Spleen (tissue), 11 donors: ENCODE measurements around the gene PLEKHA7. TPM values are rescaled to one million over a fixed set of nuclear protein-coding genes. Genes with fewer than 3 reads are reported as not detected.

ENCODE experiments used
- DNase-seq: peaks from one replicate; pipeline ENCODE4 v3.0.0-alpha.2; 2020
- H3K27ac ChIP-seq, 8 donors: fragments of 200-600 bp; sonication (generic) in 7 of 8; 1 replicate in 4 of 8; 2 replicates in 4 of 8; pipeline versions ENCODE4 v1.5.0 to v1.8.0; 2016 to 2021; ENCODE audit warnings: inconsistent platforms in 4 of 8, mild to moderate bottlenecking in 4 of 8, moderate library complexity in 1 of 8
- H3K27me3 ChIP-seq, 7 donors: fragments of 200-600 bp; sonication (generic) in 6 of 7; replicated peaks in 1 of 7; 1 replicate in 4 of 7; 2 replicates in 3 of 7; pipeline versions ENCODE4 v1.5.0 to v1.8.0; 2016 to 2021; ENCODE audit warnings: inconsistent platforms in 3 of 7, mild to moderate bottlenecking in 1 of 7
- H3K36me3 ChIP-seq, 6 donors: fragments of 200-600 bp; sonication (generic) in 5 of 6; 1 replicate in 4 of 6; 2 replicates in 2 of 6; pipeline versions ENCODE4 v1.5.0 to v1.8.0; 2016 to 2021; ENCODE audit warnings: inconsistent platforms in 2 of 6
- H3K4me1 ChIP-seq, 6 donors: fragments of 200-600 bp; sonication (generic) in 5 of 6; 1 replicate in 3 of 6; 2 replicates in 3 of 6; pipeline versions ENCODE4 v1.5.0 to v1.8.0; 2016 to 2021; ENCODE audit warnings: inconsistent platforms in 3 of 6
- H3K4me3 ChIP-seq, 8 donors: fragments of 200-600 bp; sonication (generic) in 7 of 8; 1 replicate in 4 of 8; 2 replicates in 4 of 8; pipeline versions ENCODE4 v1.5.0 to v1.8.0; 2016 to 2021; ENCODE audit warnings: inconsistent platforms in 4 of 8, mild to moderate bottlenecking in 4 of 8, moderate library complexity in 2 of 8
- H3K9me3 ChIP-seq, 8 donors: fragments of 200-600 bp; sonication (generic) in 7 of 8; 1 replicate in 4 of 8; 2 replicates in 4 of 8; pipeline versions ENCODE4 v1.5.0 to v1.8.0; 2016 to 2021; ENCODE audit warnings: inconsistent platforms in 4 of 8
- POLR2A ChIP-seq, 3 donors: fragments of 450-650 bp; IDR thresholded peaks; one replicate each; pipeline ENCODE4 v1.5.1; 2017; ENCODE audit warnings: antibody characterized with exemption in 3 of 3, mild to moderate bottlenecking in 1 of 3
- POLR2AphosphoS5 ChIP-seq, 3 donors: sonication (generic); formaldehyde crosslinking; IDR thresholded peaks; one replicate each; pipeline ENCODE4 v1.5.1; 2017; ENCODE audit warnings: antibody characterized with exemption in 3 of 3
- WGBS, 5 donors: extraction: QIAGEN DNeasy Blood & Tissue Kit in 3 of 5; methylation state at CpG; one replicate each; pipeline versions ENCODE4 v1.1.5 to v1.1.7; 2013 to 2018; 5-methylcytosine and 5-hydroxymethylcytosine counted together
- intact Hi-C: fragments of 100-400 bp; cut with DNase I; formaldehyde crosslinking; loops from one replicate; pipeline ENCODE4 v1.15.0; 2023; ENCODE audit warnings: low total_unique reads
- polyA plus RNA-seq, 3 donors: library from polyadenylated mRNA; stranded (reverse); fragments of 200-250 nt; gene quantifications; one replicate each; pipeline ENCODE4 v1.2.1, GENCODE V29; 2013
- total RNA-seq, 7 donors: library from RNA; depleted of rRNA in 3 of 7; stranded (reverse); fragments of >200 nt in 3 of 7; fragmentation: NEBNext Ultra II Directional in 4 of 7; extraction: Animal tissue kit (Norgen Biotek cat#: 25700) in 4 of 7; gene quantifications; one replicate each; pipeline versions ENCODE4 v1.1.0 to v1.2.1, GENCODE V29; 2016 to 2021
- TF ChIP-seq, protein P1 (sequence below), 11 experiments: fragments of 200-600 bp in 7 of 11; fragments of 450-650 bp in 4 of 11; sonication (generic) in 4 of 11; IDR thresholded peaks in 8 of 11; conservative IDR thresholded peaks in 3 of 11; 1 replicate in 7 of 11; 2 replicates in 4 of 11; pipeline versions ENCODE4 v1.4.0 to v1.8.0; 2016 to 2021; ENCODE audit warnings: antibody characterized with exemption in 11 of 11, inconsistent platforms in 4 of 11, mild to moderate bottlenecking in 1 of 11
- donor health status: healthy with polysubstance abuse.
- donor health status: DM: no; HTN: no; CAD: no; lungs with moderate emphysema.
- donor health status: DM: no; HTN: no; CAD: no.
- donor health status: Bipolar disorder and iron deficiency.
- donor health status: healthy.
- donor health status: DM: no; HTN: no; CAD: no.
- donor health status: DM: yes; HTN: yes; CAD: no.

The PLEKHA7 gene
- total and polyA plus RNA-seq, 10 donors, result 1.8 to 12.8 (median 5.8) TPM

DNA sequence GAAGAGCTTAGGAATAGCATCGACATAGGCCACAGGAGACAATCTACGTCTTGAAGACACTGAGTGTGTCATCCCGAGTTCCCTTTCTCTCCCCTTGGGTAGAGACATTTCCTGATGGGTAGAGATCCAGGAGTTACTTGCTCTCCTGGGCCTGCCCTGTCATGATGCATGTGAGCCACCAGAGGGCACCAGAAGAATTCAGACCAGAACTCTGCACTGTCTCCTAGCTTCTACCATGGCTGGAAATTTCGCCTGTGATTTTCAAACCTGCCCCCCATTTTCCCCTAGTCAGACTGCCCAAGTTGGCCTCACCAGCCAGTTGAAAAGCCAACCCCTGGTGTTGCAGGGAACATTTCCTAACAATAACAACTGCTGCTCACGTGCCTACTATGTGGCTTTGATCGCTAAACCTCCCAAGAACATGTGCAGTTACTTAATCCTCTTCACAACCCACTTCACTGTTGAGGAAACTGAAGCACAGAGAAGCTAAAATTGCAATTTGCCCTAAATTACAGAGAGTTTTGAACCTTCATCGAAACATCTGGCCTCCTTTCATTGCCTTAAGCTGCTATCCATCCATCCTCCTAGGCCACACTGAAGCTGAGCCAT is 228.6 kb downstream of the PLEKHA7 start:
- no peak for TF ChIP-seq POLR2AphosphoS5 (IDR thresholded peaks at IDR 0.05)
- TF ChIP-seq, protein P1, sequence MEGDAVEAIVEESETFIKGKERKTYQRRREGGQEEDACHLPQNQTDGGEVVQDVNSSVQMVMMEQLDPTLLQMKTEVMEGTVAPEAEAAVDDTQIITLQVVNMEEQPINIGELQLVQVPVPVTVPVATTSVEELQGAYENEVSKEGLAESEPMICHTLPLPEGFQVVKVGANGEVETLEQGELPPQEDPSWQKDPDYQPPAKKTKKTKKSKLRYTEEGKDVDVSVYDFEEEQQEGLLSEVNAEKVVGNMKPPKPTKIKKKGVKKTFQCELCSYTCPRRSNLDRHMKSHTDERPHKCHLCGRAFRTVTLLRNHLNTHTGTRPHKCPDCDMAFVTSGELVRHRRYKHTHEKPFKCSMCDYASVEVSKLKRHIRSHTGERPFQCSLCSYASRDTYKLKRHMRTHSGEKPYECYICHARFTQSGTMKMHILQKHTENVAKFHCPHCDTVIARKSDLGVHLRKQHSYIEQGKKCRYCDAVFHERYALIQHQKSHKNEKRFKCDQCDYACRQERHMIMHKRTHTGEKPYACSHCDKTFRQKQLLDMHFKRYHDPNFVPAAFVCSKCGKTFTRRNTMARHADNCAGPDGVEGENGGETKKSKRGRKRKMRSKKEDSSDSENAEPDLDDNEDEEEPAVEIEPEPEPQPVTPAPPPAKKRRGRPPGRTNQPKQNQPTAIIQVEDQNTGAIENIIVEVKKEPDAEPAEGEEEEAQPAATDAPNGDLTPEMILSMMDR (IDR thresholded peaks at IDR 0.05 in 8 of 11, conservative IDR thresholded peaks at IDR 0.05 in 3 of 11), result peak; percentile 65 to 96 (median 88)
- intact Hi-C loops, result loop anchor here (5.0 kb wide), 1 partner anchor 277 kb away; no protein-coding TSS in a partner anchor
- H3K4me3 ChIP-seq, result no peak overlapping the region
- peaks cover 0 to 41% (median 13%) of the 10 kb centered on the region in 6 donors for H3K4me1 ChIP-seq
- 35 to 60% (median 46%) methylated on average over 7 of the region's 7 CpGs for WGBS, 5 donors
- peak overlapping the region in 2 of 8 donors; percentile 15 to 29 for H3K27ac ChIP-seq
- H3K27me3 ChIP-seq, result no peaks in the 10 kb centered on the region
- no peaks in the 10 kb centered on the region for H3K9me3 ChIP-seq
- H3K36me3 ChIP-seq, result no peaks in the 10 kb centered on the region
- DNase-seq, result peak; percentile 76

DNA sequence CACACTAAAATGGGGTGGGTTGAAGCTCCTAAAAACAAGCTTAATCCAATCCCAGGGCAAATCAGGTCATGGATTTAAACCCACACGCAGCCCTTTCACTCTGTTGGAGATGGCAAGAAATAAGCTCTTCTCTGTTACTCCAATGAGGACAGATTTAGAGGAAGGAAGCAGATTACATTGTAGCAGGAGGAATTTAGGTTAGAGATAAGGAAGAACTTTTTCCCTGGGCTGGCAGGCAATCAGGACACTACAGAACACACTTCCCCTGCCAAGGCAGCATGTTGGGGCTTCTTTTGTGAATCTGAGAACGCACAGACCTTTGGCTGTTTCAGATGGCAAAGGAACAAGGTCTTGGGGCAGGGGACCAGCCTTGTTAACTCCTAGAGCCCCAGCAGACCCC is 229.5 kb downstream of the PLEKHA7 start:
- Histone ChIP-seq H3K4me3 (no peak overlapping the region), H3K36me3 (no peaks in the 10 kb centered on the region), H3K27ac (peak overlapping the region in 2 of 8 donors; percentile 15 to 29), H3K9me3 (no peaks in the 10 kb centered on the region), H3K27me3 (no peaks in the 10 kb centered on the region), H3K4me1 (peaks cover 0 to 35% (median 10%) of the 10 kb centered on the region in 6 donors)
- DNase-seq, result no peak
- 41 to 78% (median 69%) methylated on average over 2 of the region's 2 CpGs for WGBS, 5 donors
- no peak for TF ChIP-seq POLR2A (IDR thresholded peaks at IDR 0.05)
- TF ChIP-seq, protein P1 (IDR thresholded peaks at IDR 0.05 in 8 of 11, conservative IDR thresholded peaks at IDR 0.05 in 3 of 11), result no peak
- no peak for TF ChIP-seq POLR2AphosphoS5 (IDR thresholded peaks at IDR 0.05)
- intact Hi-C loops, result loop anchor here (5.0 kb wide), 1 partner anchor 278 kb away; no protein-coding TSS in a partner anchor

DNA sequence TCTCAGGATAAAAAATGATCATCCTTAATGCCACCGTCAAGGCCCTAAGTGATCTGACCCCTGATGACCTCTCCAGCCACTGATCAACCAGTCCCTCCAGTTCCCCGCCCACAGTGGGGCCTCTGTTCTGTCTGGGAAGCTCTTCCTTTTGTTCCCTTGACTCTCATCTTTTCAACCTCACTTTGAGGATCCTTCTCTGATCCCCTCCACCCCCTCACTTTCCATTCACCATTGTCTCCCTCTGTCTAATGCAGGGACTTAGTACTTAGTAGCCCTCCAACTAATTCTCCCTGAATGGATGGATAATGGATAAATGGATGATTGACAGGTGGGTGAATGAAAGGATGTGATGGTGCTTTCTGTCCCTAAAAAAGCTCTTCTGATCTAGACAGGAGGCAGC is 230.1 kb downstream of the PLEKHA7 start:
- Histone ChIP-seq H3K27ac (peak overlapping the region in 1 of 8 donors; percentile 29), H3K27me3 (no peaks in the 10 kb centered on the region), H3K4me1 (peaks cover 0 to 32% (median 10%) of the 10 kb centered on the region in 6 donors), H3K4me3 (no peak overlapping the region), H3K36me3 (no peaks in the 10 kb centered on the region), H3K9me3 (no peaks in the 10 kb centered on the region)
- no peak for DNase-seq
- 74 to 82% (median 81%) methylated on average over 2 of the region's 2 CpGs for WGBS, 5 donors
- intact Hi-C loops, result no loop called here
- TF ChIP-seq, protein P1 (IDR thresholded peaks at IDR 0.05 in 8 of 11, conservative IDR thresholded peaks at IDR 0.05 in 3 of 11), result no peak
- no peak for TF ChIP-seq POLR2A (IDR thresholded peaks at IDR 0.05)
- TF ChIP-seq POLR2AphosphoS5 (IDR thresholded peaks at IDR 0.05), result no peak

DNA sequence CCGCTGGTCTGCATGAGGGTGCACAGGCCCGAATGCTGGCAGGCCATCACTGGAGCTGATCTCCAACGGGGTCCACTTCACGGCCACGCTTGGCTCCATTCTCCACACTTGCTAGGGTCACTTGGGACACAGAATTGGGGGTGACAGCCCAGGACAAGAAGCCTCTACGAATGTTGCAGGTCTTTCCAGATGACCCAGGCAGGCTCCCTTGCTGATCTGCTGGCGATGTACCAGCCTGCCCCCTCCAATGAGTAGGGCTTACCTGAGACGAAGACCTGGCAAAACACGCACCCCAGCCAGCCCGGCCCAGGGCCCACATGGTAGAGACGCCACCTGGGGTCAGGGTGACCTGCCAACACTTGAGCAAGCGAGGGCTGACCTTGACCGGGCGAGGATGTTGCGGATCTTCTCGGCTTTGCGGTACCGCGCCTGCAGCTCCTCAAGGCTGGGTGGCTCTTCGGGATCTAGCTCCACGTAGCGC is 230.9 kb downstream of the PLEKHA7 start:
- intact Hi-C loops, result no loop called here
- DNase-seq, result no peak
- Histone ChIP-seq H3K27me3 (no peaks in the 10 kb centered on the region), H3K36me3 (no peaks in the 10 kb centered on the region), H3K4me3 (no peak overlapping the region), H3K4me1 (peaks cover 0 to 25% (median 7%) of the 10 kb centered on the region in 6 donors), H3K27ac (no peak overlapping the region), H3K9me3 (no peaks in the 10 kb centered on the region)
- TF ChIP-seq, protein P1 (IDR thresholded peaks at IDR 0.05 in 8 of 11, conservative IDR thresholded peaks at IDR 0.05 in 3 of 11), result no peak
- TF ChIP-seq POLR2A (IDR thresholded peaks at IDR 0.05) (no peak), POLR2AphosphoS5 (IDR thresholded peaks at IDR 0.05) (no peak)
- WGBS, 5 donors, result 92 to 97% (median 95%) methylated on average over 18 to 22 of the region's 22 CpGs
